NCI-H2196 (cell line): ENCODE results near the gene PPM1E.
A peak's percentile ranks its signal among the peaks of the same experiment; 100 is the strongest.
"Not testable (repeated sequence)": the region's sequence is repeated elsewhere in the genome, so short reads cannot be mapped to it uniquely, and the experiment has no call there.

Source experiments
- DNase-seq: peaks from one replicate; lab custom pipeline; 2025; ENCODE audit not compliant: unreplicated experiment; lab: John Stamatoyannopoulos, UW

Gene PPM1E

DNA sequence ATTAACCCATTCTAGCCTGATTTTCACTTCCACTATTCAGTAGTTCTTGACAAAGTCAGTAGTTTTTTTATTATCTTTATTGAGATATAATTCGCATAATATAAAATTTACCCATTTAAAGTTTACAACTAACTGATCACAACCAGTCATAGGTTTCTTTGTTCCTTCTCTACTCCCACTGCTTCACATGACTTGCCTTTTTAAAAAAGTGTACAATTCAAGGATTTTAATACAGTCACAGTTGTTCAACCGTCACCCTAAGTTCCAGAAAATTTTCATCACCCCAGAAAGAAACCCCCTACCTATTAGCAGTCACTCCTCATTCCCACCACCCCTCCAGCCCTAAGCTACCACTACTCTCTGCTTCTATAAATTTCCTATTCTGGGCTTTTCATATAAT, 188.5 kb downstream of the PPM1E start:
- no peak for DNase-seq

DNA sequence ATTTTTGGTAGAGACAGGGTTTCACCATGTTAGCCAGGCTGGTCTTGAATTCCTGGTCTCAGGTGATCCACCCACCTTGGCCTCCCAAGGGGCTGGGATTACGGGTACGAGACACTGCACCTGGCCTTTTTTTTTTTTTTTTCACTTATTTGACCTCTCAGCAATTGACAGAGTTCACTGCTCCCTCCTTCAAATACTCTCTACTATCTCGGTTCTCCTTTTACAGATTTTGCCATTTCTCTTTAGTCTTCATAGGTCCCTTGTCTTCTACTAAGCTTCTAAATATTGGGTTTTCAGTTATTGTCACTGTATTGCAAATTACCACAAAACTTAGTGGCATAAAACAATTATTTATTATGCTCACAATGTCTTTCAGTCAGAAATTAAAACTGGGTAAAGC, 191.8 kb downstream of the PPM1E start:
- DNase-seq = no peak

- DNase-seq = no peak
Observed at GRCh38 chr17:58947824-58948223, 192.2 kb downstream of the PPM1E start.

DNA sequence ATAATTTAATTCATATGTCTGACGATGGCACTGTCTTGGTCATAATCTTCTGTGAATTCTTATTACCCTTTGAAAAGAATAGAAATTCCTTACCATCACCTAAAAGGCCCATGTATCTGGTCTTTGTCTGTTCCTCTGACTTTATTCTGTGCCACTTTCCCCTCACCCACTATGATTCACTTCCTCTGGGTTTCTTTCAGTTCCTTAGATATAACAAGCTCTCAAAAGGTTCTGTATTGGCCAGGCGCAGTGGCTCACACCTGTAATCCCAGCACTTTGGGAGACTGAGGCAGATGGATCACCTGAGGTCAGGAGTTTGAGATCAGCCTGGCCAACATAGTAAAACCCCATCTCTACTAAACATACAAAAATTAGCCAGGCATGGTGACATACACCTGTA, 198.7 kb downstream of the PPM1E start:
- not testable (repeated sequence) for DNase-seq

- no peak for DNase-seq
Observed at GRCh38 chr17:58956997-58957724, 201.5 kb downstream of the PPM1E start.

- DNase-seq = not testable (repeated sequence)
Observed at GRCh38 chr17:58957725-58958073, 202.0 kb downstream of the PPM1E start.

- DNase-seq = peak; percentile 70
Observed at GRCh38 chr17:58960068-58960467, 204.4 kb downstream of the PPM1E start.

- DNase-seq = no peak
Observed at GRCh38 chr17:58965221-58965620, 209.6 kb downstream of the PPM1E start.

GRCh38 chr17:58966208-58966607, 210.6 kb downstream of the PPM1E start:
- no peak for DNase-seq

GRCh38 chr17:58968426-58969061, 212.9 kb downstream of the PPM1E start:
- DNase-seq = no peak

GRCh38 chr17:58969156-58969555, 213.5 kb downstream of the PPM1E start:
- DNase-seq = peak; percentile 35

- DNase-seq = no peak
Observed at GRCh38 chr17:58969612-58970011, 214.0 kb downstream of the PPM1E start.

DNA sequence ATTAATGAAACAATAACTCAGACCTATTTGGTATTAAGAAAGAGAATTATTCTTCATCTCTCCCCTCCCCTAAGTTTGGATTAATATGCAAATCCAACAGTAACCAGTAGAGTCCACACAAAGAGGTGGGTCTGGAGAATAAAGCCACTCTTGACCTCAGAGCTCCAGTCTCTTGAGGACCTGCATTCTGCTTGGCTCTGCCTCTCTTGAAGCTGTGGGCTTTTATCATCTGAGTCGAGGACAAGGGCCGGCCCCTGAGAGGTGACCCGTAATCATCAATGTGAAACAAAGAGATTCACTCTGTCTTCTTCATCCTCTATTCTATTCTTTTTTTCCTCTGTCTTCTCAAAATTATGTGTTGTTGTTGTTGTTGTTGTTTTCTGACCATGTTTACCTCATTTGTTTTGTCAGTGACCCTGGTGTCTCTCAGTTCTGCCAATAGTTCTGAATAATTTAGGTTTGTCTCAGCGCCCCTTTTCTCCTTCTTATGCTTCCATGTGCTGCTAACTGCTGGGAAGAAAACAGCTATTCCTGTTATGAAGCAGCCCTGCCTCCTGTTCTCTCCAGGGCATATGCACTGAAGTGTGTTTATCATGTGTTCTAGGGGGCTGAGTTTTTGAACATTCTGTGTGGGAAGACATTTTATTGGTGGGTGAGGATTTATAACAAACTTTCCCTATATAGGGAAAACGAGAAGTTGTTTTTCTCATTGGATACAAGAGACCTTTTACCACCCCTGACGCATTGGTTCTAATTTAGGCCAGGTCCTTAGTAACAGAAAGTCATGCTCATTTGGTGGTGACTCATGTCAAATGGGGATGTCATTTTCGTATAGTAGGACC, 215.2 kb downstream of the PPM1E start:
- DNase-seq = no peak

DNA sequence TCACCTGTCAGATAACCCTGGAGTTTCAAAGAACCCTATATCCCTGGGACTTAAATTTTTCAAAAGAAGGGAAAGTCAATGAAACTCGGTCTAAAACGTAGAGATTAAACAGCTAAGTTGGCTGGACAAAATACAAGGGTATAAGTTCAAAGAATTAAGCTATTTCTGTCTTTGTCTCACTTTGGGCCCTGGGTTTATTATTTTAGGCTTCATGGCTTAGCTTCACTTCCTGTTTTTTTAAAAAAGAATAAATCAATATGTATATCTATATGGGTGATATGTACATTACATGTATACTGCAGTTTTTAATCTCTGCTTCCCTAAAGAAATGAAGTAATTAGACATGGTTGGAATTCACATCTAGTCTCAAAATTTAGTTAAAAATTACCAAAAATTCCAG, 218.7 kb downstream of the PPM1E start:
- no peak for DNase-seq

GRCh38 chr17:58976541-58976940, 220.9 kb downstream of the PPM1E start:
- no peak for DNase-seq

DNA sequence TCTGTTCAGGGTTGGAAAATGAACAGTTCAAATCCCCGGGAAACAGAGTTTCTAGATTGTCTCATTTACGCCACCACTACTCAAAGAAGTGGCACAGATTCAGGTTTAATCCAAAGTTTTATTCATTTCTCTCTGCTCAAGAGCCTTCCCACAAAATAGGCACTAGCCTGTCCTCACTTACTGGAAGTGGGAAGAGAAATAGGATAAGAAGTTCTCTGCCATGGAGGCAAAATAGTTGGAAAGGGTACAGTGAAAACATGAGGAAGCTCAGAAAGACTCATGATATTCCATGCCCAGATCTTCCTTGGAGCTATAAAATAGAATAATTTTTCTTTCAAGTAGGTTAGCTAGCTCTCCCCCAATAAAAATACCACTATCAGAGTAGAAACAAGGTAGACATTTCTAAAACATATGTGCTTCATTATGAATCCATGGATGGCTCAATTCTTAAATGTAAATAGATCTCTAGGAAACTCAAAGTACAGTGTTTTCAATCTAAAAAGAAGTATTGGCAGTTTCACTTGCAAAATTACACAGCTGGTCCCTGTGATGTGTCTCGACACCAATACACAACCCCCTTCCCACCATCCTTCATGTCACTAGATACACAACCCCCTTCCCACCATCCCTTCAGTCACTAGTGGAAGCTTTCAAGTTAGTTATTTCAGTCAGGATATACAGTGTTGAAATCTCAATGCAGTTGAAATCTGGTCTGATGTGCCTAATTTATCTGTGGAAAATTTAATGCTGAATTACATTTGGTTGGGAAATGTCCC, 225.2 kb downstream of the PPM1E start:
- DNase-seq = no peak

- no peak for DNase-seq
Observed at GRCh38 chr17:58982626-58983025, 227.0 kb downstream of the PPM1E start.

GRCh38 chr17:58985367-58985766, 229.7 kb downstream of the PPM1E start:
- no peak for DNase-seq

GRCh38 chr17:58985971-58986370, 230.3 kb downstream of the PPM1E start:
- no peak for DNase-seq

GRCh38 chr17:58989629-58990028, 234.0 kb downstream of the PPM1E start:
- no peak for DNase-seq

DNA sequence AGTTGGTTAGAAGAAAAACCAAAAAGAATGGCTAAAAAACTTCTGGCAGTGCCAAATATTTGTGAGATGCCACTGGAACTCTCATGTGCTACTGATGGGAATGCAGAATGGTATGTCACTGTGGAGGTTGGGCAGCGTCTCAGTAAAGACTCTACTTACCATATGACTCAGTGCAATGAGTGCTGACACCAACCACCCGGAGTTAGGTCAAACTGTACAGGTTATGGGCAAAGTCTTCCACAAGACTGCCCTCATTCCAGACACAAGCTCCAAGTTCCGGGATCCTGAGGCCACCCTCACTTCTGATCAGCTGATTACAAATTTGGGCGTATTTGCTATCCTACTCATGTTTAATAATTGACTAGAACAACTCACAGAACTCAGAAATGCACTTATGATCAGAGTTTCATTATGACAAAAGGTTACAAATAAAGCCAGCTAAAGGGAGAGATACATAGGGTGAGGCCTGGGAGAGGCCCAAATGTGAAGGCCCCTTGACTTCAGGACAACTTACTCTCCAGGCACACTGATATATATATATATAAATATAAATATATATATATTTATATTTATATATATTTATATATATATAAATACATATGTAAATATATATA, 236.2 kb downstream of the PPM1E start:
- DNase-seq = no peak
